ENCODE results near the gene SIDT2.

The SIDT2 gene

GRCh38 chr11:117223741-117224689, 45.5 kb downstream of the SIDT2 start:
- no peak for DNase-seq

GRCh38 chr11:117225553-117226170, 47.1 kb downstream of the SIDT2 start:
- DNase-seq = no peak

GRCh38 chr11:117226388-117227385, 48.1 kb downstream of the SIDT2 start:
- DNase-seq = peak in 1 of 2 experiments; percentile 23

- no peak for DNase-seq
Measured at GRCh38 chr11:117228091-117228490, 49.5 kb downstream of the SIDT2 start.

- no peak for DNase-seq
Measured at GRCh38 chr11:117229411-117229810, 50.9 kb downstream of the SIDT2 start.

- no peak for DNase-seq
Measured at GRCh38 chr11:117229931-117230285, 51.4 kb downstream of the SIDT2 start.

- no peak for DNase-seq
Measured at GRCh38 chr11:117230286-117230961, 51.9 kb downstream of the SIDT2 start.

- no peak for DNase-seq
Measured at GRCh38 chr11:117230999-117231841, 52.7 kb downstream of the SIDT2 start.

GRCh38 chr11:117231842-117232091, 53.2 kb downstream of the SIDT2 start, which contains the start of gene PCSK7:
TSS of gene PCSK7 (minus strand) at chr11:117232073. CDS start at chr11:117229844, 2,229 bp downstream.
- DNase-seq = no peak

- no peak for DNase-seq
Measured at GRCh38 chr11:117232092-117232878, 53.7 kb downstream of the SIDT2 start, which contains the start of gene RNF214. TSS of gene RNF214 (plus strand) at chr11:117232671. CDS start at chr11:117234273, 1,602 bp downstream.

GRCh38 chr11:117232911-117233409, 54.4 kb downstream of the SIDT2 start:
- no peak for DNase-seq

GRCh38 chr11:117238221-117238620, 59.7 kb downstream of the SIDT2 start:
- DNase-seq = no peak

GRCh38 chr11:117239295-117239694, 60.8 kb downstream of the SIDT2 start:
- DNase-seq = no peak

Data from cerebellar nuclear complex (tissue), 1 donor.